Activated CD4-positive, alpha-beta T cell treated with anti-CD3 and anti-CD28 coated beads, Interleukin-2, amount 10 ng/mL, durations not matched to agents 7 days and 5 days (primary cell): ENCODE measurements around the gene TCP11X2. TPM values are rescaled to one million over a fixed set of nuclear protein-coding genes. Genes with fewer than 3 reads are reported as not detected.

Experiments used
- total RNA-seq, 2 experiments: library from RNA; stranded (reverse); gene quantifications; one replicate each; pipeline ENCODE4 v1.2.3, GENCODE V29; 2021

The TCP11X2 gene
- total RNA-seq, 2 experiments from 2014 or later: not detected

Other genes starting within 250 kb of the TCP11X2 start
- not detected for gene NXF2, start 224.6 kb downstream of the TCP11X2 start, total RNA-seq
- not detected for gene NXF2B, start 31.8 kb downstream of the TCP11X2 start, total RNA-seq
- gene TMSB15A, start 44.9 kb upstream of the TCP11X2 start, total RNA-seq: under 1 TPM; 0.42 to 0.52 TPM
- 1 to 10 TPM; 4.7 to 5.7 TPM for gene ARMCX5, start 127.7 kb upstream of the TCP11X2 start, total RNA-seq
- gene GPRASP1, start 179.7 kb upstream of the TCP11X2 start, total RNA-seq: 1 to 10 TPM; 1.5 to 1.6 TPM
- under 1 TPM; 0.35 to 0.47 TPM for gene GPRASP2, start 240.6 kb upstream of the TCP11X2 start, total RNA-seq
- 1 to 10 TPM; 1.2 to 1.4 TPM for gene GPRASP3, start 248.9 kb upstream of the TCP11X2 start, total RNA-seq